NOMO-1 treated with dmso at 0.1 percent for 144 hours (cell line): ENCODE measurements around the gene ITIH4.

Experiments used
- DNase-seq: peaks from one replicate; lab custom pipeline; 2025; ENCODE audit not compliant: unreplicated experiment; lab: John Stamatoyannopoulos, UW

ITIH4 gene

GRCh38 chr3:52830535-52831258 lies at the start of gene ITIH4:
ITIH4 (minus strand) TSS chr3:52830672; CDS start chr3:52830642, 30 bp downstream.
- DNase-seq: no peak

GRCh38 chr3:52880047-52880446 lies 49.6 kb upstream of the ITIH4 start:
- no peak for DNase-seq

GRCh38 chr3:52879581-52879980 lies 49.1 kb upstream of the ITIH4 start:
- no peak for DNase-seq

- no peak for DNase-seq
These were observed 48.6 kb upstream of the ITIH4 start for GRCh38 chr3:52879090-52879489.

GRCh38 chr3:52877085-52877484 lies 46.6 kb upstream of the ITIH4 start:
- no peak for DNase-seq

- no peak for DNase-seq
These were observed 44.6 kb upstream of the ITIH4 start for GRCh38 chr3:52874864-52875587.

- DNase-seq: no peak
These were observed 43.8 kb upstream of the ITIH4 start for GRCh38 chr3:52874160-52874701.

GRCh38 chr3:52873433-52874159 lies 43.1 kb upstream of the ITIH4 start:
- no peak for DNase-seq

GRCh38 chr3:52872245-52872644 lies 41.8 kb upstream of the ITIH4 start:
- no peak for DNase-seq

- no peak for DNase-seq
These were observed 41.3 kb upstream of the ITIH4 start for GRCh38 chr3:52871761-52872160.

- no peak for DNase-seq
These were observed 40.0 kb upstream of the ITIH4 start for GRCh38 chr3:52870471-52870870.

- no peak for DNase-seq
These were observed 36.0 kb upstream of the ITIH4 start for GRCh38 chr3:52866427-52866826.

GRCh38 chr3:52865994-52866393 lies 35.5 kb upstream of the ITIH4 start:
- DNase-seq: no peak

GRCh38 chr3:52860424-52860768 lies 29.9 kb upstream of the ITIH4 start:
- DNase-seq: no peak

GRCh38 chr3:52859686-52860423 lies 29.4 kb upstream of the ITIH4 start:
- no peak for DNase-seq

- DNase-seq: no peak
These were observed 27.4 kb upstream of the ITIH4 start for GRCh38 chr3:52857864-52858263.

GRCh38 chr3:52857133-52857532 lies 26.7 kb upstream of the ITIH4 start:
- DNase-seq: no peak

GRCh38 chr3:52856666-52857065 lies 26.2 kb upstream of the ITIH4 start:
- DNase-seq: no peak

GRCh38 chr3:52854013-52854412 lies 23.5 kb upstream of the ITIH4 start:
- no peak for DNase-seq

- DNase-seq: no peak
These were observed 21.9 kb upstream of the ITIH4 start for GRCh38 chr3:52852419-52852818.

GRCh38 chr3:52851348-52851747 lies 20.9 kb upstream of the ITIH4 start:
- no peak for DNase-seq
